IPS-18c (cell line): ENCODE results near the gene RNF150.

Experiments
- H3K4me3 ChIP-seq: 2 replicates; pipeline ENCODE4 v1.7.0; 2013; ENCODE audit warnings: low read depth, mild to moderate bottlenecking, low read length, moderate library complexity; ENCODE audit not compliant: insufficient read depth
- H3K9me3 ChIP-seq: one replicate; pipeline ENCODE4 v1.6.1; 2013; ENCODE audit warnings: mild to moderate bottlenecking, low read length, moderate library complexity; ENCODE audit not compliant: control insufficient read depth, insufficient read depth

The RNF150 gene

GRCh38 chr4:140875746-140876452, 257.4 kb downstream of the RNF150 start:
- Histone ChIP-seq H3K4me3 (no peak overlapping the region), H3K9me3 (no peaks in the 10 kb centered on the region)

GRCh38 chr4:140874056-140874455, 259.2 kb downstream of the RNF150 start:
- Histone ChIP-seq H3K4me3 (no peak overlapping the region), H3K9me3 (no peaks in the 10 kb centered on the region)

- Histone ChIP-seq H3K9me3 (no peaks in the 10 kb centered on the region), H3K4me3 (no peak overlapping the region)
These were observed 261.9 kb downstream of the RNF150 start for GRCh38 chr4:140871368-140871767.

GRCh38 chr4:140870427-140870826, 262.8 kb downstream of the RNF150 start:
- no peaks in the 10 kb centered on the region for H3K9me3 ChIP-seq
- H3K4me3 ChIP-seq, result no peak overlapping the region

GRCh38 chr4:140869446-140869845, 263.8 kb downstream of the RNF150 start:
- Histone ChIP-seq H3K4me3 (no peak overlapping the region), H3K9me3 (no peaks in the 10 kb centered on the region)

GRCh38 chr4:140867356-140867755, 265.9 kb downstream of the RNF150 start:
- Histone ChIP-seq H3K4me3 (no peak overlapping the region), H3K9me3 (no peaks in the 10 kb centered on the region)

- Histone ChIP-seq H3K9me3 (no peaks in the 10 kb centered on the region), H3K4me3 (no peak overlapping the region)
These were observed 266.7 kb downstream of the RNF150 start for GRCh38 chr4:140866492-140867005.

GRCh38 chr4:140865253-140866217, 267.7 kb downstream of the RNF150 start:
- Histone ChIP-seq H3K4me3 (no peak overlapping the region), H3K9me3 (no peaks in the 10 kb centered on the region)

- Histone ChIP-seq H3K9me3 (no peaks in the 10 kb centered on the region), H3K4me3 (no peak overlapping the region)
These were observed 270.1 kb downstream of the RNF150 start for GRCh38 chr4:140863197-140863596.

- H3K4me3 ChIP-seq, result no peak overlapping the region
- no peaks in the 10 kb centered on the region for H3K9me3 ChIP-seq
These were observed 271.2 kb downstream of the RNF150 start for GRCh38 chr4:140862177-140862442.

- Histone ChIP-seq H3K9me3 (no peaks in the 10 kb centered on the region), H3K4me3 (no peak overlapping the region)
These were observed 271.7 kb downstream of the RNF150 start for GRCh38 chr4:140861359-140862176.

GRCh38 chr4:140858897-140859296, 274.4 kb downstream of the RNF150 start:
- Histone ChIP-seq H3K4me3 (no peak overlapping the region), H3K9me3 (no peaks in the 10 kb centered on the region)

- Histone ChIP-seq H3K4me3 (no peak overlapping the region), H3K9me3 (no peaks in the 10 kb centered on the region)
These were observed 276.2 kb downstream of the RNF150 start for GRCh38 chr4:140857111-140857510.

- Histone ChIP-seq H3K9me3 (no peaks in the 10 kb centered on the region), H3K4me3 (no peak overlapping the region)
These were observed 276.6 kb downstream of the RNF150 start for GRCh38 chr4:140856621-140857062.

GRCh38 chr4:140854168-140854567, 279.1 kb downstream of the RNF150 start:
- H3K9me3 ChIP-seq, result no peaks in the 10 kb centered on the region
- no peak overlapping the region for H3K4me3 ChIP-seq

GRCh38 chr4:140851804-140852203, 281.5 kb downstream of the RNF150 start:
- Histone ChIP-seq H3K4me3 (no peak overlapping the region), H3K9me3 (no peaks in the 10 kb centered on the region)

- H3K4me3 ChIP-seq, result no peak overlapping the region
- H3K9me3 ChIP-seq, result no peaks in the 10 kb centered on the region
These were observed 282.1 kb downstream of the RNF150 start for GRCh38 chr4:140851032-140851636.
